MM.1S (cell line): ENCODE measurements around the gene LRRC43.

ENCODE experiments used
- DNase-seq: peaks from one replicate; pipeline ENCODE4 v3.0.0-alpha.2; 2015
- H2AFZ ChIP-seq: fragments of 300-600 bp; sonication (generic); 2 replicates; pipeline ENCODE4 v1.6.0; 2016; ENCODE audit warnings: antibody characterized with exemption, low read length
- H3F3A ChIP-seq: fragments of 300-600 bp; sonication (generic); 2 replicates; pipeline ENCODE4 v1.6.1; 2016; ENCODE audit warnings: mild to moderate bottlenecking, antibody characterized with exemption, low read length, moderate library complexity, mixed read lengths; ENCODE audit not compliant: insufficient read depth
- H3K27ac ChIP-seq: fragments of 300-600 bp; sonication (generic); 2 replicates; pipeline ENCODE4 v1.5.1; 2016; ENCODE audit warnings: mild to moderate bottlenecking, low read length
- H3K27me3 ChIP-seq: fragments of 300-600 bp; sonication (generic); replicated peaks from 2 replicates; pipeline ENCODE4 v1.6.0; 2016; ENCODE audit warnings: low read length; ENCODE audit not compliant: insufficient read depth
- H3K36me3 ChIP-seq: fragments of 300-600 bp; sonication (generic); replicated peaks from 2 replicates; pipeline ENCODE4 v1.6.1; 2016; ENCODE audit warnings: mild to moderate bottlenecking, low read length, mixed read lengths; ENCODE audit not compliant: insufficient read depth
- H3K4me1 ChIP-seq: fragments of 300-600 bp; sonication (generic); 2 replicates; pipeline ENCODE4 v1.6.1; 2016; ENCODE audit warnings: low read length, mixed read lengths
- H3K4me2 ChIP-seq: fragments of 300-600 bp; sonication (generic); 2 replicates; pipeline ENCODE4 v1.6.0; 2016; ENCODE audit warnings: low read depth, low read length
- H3K4me3 ChIP-seq: fragments of 300-600 bp; sonication (generic); 2 replicates; pipeline ENCODE4 v1.5.1; 2016; ENCODE audit warnings: low read length, mixed read lengths
- H3K79me2 ChIP-seq: fragments of 300-600 bp; sonication (generic); 2 replicates; pipeline ENCODE4 v1.6.1; 2016; ENCODE audit warnings: mixed run types, low read length, mixed read lengths
- H3K9ac ChIP-seq: fragments of 300-600 bp; sonication (generic); 2 replicates; pipeline ENCODE4 v1.6.1; 2016; ENCODE audit warnings: low read length, mixed read lengths
- H3K9me2 ChIP-seq: fragments of 300-600 bp; sonication (generic); replicated peaks from 2 replicates; pipeline ENCODE4 v1.6.1; 2016; ENCODE audit warnings: mild to moderate bottlenecking, low read length, mixed read lengths; ENCODE audit not compliant: insufficient read depth
- H3K9me3 ChIP-seq: fragments of 300-600 bp; sonication (generic); replicated peaks from 2 replicates; pipeline ENCODE4 v1.6.1; 2016; ENCODE audit warnings: mild to moderate bottlenecking, low read length, mixed read lengths; ENCODE audit not compliant: insufficient read depth
- H4K20me1 ChIP-seq: fragments of 300-600 bp; sonication (generic); 2 replicates; pipeline ENCODE4 v1.6.1; 2016; ENCODE audit warnings: mild to moderate bottlenecking, low read length, moderate library complexity, mixed read lengths; ENCODE audit not compliant: insufficient read depth
- EZH2 ChIP-seq: fragments of 300-600 bp; sonication (generic); optimal IDR thresholded peaks from 2 replicates; pipeline ENCODE3; 2017; ENCODE audit warnings: low read depth, mild to moderate bottlenecking, antibody characterized with exemption, low read length, mixed read lengths
- EZH2phosphoT487 ChIP-seq: fragments of 300-600 bp; sonication (generic); IDR thresholded peaks from 2 replicates; pipeline ENCODE4 v1.6.1; 2018; ENCODE audit warnings: antibody characterized with exemption, low read length
- TF ChIP-seq, protein P1 (sequence below): fragments of 300-600 bp; sonication (generic); IDR thresholded peaks from 2 replicates; pipeline ENCODE4 v1.5.1; 2016; ENCODE audit warnings: antibody characterized with exemption, low read length, mixed read lengths

LRRC43 gene

DNA sequence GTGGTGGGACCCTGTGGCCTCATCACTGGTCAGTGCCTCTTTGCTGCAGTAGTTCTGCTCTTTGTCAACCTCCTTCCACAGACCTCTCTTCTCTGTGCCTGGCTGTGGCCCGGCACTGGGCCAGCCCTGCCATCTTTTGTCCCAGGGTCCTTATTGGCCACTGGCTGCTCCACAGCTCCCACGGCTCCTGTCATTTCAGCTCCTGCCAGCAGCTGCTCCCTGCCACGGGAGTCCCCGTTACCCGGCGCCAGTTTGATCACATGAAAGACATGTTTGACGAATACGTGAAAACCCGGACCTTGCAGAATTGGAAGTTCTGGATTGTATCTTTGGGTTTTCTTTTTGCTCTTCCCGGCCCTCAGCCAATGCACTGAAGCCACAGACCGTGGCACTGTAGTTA lies 44.3 kb upstream of the LRRC43 start:
- Histone ChIP-seq H3K27me3 (no peaks in the 10 kb centered on the region), H3K9me2 (no peaks in the 10 kb centered on the region), H3K79me2 (no peaks in the 10 kb centered on the region), H3K36me3 (no peaks in the 10 kb centered on the region), H3K27ac (no peak overlapping the region), H3K4me3 (no peak overlapping the region), H3K9me3 (no peaks in the 10 kb centered on the region), H4K20me1 (no peaks in the 10 kb centered on the region), H3K4me1 (no peaks in the 10 kb centered on the region), H3K9ac (no peak overlapping the region), H2AFZ (no peak overlapping the region), H3K4me2 (no peak overlapping the region), H3F3A (no peaks in the 10 kb centered on the region)
- TF ChIP-seq, protein P1, sequence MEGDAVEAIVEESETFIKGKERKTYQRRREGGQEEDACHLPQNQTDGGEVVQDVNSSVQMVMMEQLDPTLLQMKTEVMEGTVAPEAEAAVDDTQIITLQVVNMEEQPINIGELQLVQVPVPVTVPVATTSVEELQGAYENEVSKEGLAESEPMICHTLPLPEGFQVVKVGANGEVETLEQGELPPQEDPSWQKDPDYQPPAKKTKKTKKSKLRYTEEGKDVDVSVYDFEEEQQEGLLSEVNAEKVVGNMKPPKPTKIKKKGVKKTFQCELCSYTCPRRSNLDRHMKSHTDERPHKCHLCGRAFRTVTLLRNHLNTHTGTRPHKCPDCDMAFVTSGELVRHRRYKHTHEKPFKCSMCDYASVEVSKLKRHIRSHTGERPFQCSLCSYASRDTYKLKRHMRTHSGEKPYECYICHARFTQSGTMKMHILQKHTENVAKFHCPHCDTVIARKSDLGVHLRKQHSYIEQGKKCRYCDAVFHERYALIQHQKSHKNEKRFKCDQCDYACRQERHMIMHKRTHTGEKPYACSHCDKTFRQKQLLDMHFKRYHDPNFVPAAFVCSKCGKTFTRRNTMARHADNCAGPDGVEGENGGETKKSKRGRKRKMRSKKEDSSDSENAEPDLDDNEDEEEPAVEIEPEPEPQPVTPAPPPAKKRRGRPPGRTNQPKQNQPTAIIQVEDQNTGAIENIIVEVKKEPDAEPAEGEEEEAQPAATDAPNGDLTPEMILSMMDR = no peak
- TF ChIP-seq EZH2phosphoT487 (no peak), EZH2 (no peak)
- DNase-seq = no peak

DNA sequence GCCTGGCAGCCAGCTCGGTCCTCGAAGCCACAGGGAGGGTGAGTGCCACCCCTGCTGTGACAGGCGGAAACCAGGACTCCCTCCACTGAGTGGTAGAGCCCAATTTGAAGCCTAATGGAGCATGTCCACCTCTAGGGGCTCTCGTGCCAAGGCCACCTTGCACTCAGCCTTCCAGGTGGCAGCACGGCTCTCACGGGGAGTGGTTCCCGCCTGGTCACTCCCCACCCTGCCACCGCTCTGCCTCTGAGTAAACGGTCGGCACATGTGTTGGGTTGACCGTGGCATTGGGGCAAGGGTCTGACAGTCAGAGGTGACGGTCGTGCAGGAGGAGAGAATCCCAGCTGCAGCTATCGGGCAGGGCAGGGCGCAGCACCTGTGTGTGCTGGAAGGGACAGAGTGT lies 43.7 kb upstream of the LRRC43 start:
- H3K4me2 ChIP-seq = no peak overlapping the region
- no peak for DNase-seq
- no peaks in the 10 kb centered on the region for H3K79me2 ChIP-seq
- H3K27me3 ChIP-seq = no peaks in the 10 kb centered on the region
- no peak overlapping the region for H2AFZ ChIP-seq
- no peak overlapping the region for H3K4me3 ChIP-seq
- H3K9me2 ChIP-seq = no peaks in the 10 kb centered on the region
- H3F3A ChIP-seq = no peaks in the 10 kb centered on the region
- TF ChIP-seq, protein P1 = no peak
- TF ChIP-seq EZH2phosphoT487 (no peak), EZH2 (no peak)
- no peak overlapping the region for H3K27ac ChIP-seq
- H3K36me3 ChIP-seq = no peaks in the 10 kb centered on the region
- H3K9ac ChIP-seq = no peak overlapping the region
- H4K20me1 ChIP-seq = no peaks in the 10 kb centered on the region
- H3K4me1 ChIP-seq = no peaks in the 10 kb centered on the region
- no peaks in the 10 kb centered on the region for H3K9me3 ChIP-seq

DNA sequence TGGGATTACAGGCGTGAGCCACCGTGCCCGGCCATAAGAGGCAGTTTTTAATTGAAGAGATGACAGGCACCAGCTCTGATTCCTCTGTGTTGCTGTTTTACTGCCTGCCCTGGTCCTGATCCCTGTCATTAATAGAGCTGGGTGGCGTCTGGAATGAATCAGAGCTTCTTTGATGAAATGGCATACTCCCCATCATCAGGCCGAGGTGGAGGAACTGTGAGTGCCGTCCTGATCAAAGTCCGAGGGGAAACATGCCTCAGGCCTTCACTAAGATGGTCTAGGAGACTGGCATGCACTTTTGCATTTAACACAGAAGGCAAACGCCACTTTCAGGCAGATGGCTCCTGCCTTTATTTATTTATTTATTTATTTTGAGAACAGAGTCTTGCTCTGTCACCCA lies 43.0 kb upstream of the LRRC43 start:
- no peak overlapping the region for H3K4me3 ChIP-seq
- no peaks in the 10 kb centered on the region for H3K9me2 ChIP-seq
- H4K20me1 ChIP-seq = no peaks in the 10 kb centered on the region
- no peaks in the 10 kb centered on the region for H3K27me3 ChIP-seq
- no peaks in the 10 kb centered on the region for H3K36me3 ChIP-seq
- no peak overlapping the region for H3K4me2 ChIP-seq
- no peak overlapping the region for H3K27ac ChIP-seq
- no peak overlapping the region for H3K9ac ChIP-seq
- H3K9me3 ChIP-seq = no peaks in the 10 kb centered on the region
- no peak for TF ChIP-seq EZH2phosphoT487
- no peak for TF ChIP-seq EZH2
- TF ChIP-seq, protein P1 = no peak
- no peak for DNase-seq
- H3F3A ChIP-seq = no peaks in the 10 kb centered on the region
- no peaks in the 10 kb centered on the region for H3K4me1 ChIP-seq
- H3K79me2 ChIP-seq = no peaks in the 10 kb centered on the region
- H2AFZ ChIP-seq = no peak overlapping the region
